HG03521 (cell line): Measurements from ENCODE around the gene PLA2G4A.

Experiments
- ATAC-seq: cut with Tn5 transposase; IDR thresholded peaks from one replicate; pipeline ENCODE4 v1.9.1; 2021; ENCODE audit warnings: mild to moderate bottlenecking, moderate library complexity; ENCODE audit not compliant: unreplicated experiment

The PLA2G4A gene

DNA sequence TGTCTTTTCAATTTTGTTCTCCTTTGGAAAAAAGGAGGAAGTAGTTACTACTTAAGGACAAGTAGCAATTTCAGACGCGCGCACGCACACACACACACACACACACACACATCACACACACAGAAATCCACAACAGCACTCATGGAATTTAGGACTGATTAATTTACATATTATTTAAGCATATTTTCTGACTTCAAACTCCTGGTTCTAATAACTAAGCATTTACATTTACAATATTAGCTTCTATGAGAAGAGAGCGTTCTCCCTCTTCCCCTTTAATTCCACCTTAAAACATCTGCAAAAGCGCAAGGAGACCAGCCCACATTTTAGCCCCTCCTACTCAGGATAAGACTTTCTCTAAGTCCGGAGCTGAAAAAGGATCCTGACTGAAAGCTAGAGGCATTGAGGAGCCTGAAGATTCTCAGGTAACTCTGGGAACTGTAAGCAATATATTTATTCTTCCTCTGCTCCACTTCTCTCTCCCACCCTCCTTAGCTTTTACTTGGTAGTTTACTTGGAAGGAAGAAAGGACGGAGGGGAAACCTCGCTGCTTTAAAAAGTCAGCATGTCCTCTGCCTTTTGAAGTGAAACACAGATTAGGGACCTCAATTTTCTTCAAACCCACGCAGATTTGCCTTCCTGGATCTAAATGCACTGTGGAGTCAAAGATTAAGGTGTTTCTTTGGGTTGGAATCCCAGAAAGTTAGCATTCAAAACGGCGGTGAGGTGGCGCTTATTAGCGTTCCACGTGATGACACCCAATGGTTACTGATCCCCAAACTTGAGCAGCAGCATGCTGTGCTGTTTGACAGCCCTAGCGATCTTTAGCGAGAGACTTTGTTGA is at the start of gene PLA2G4A:
TSS of gene PLA2G4A (plus strand) at position 339 of the 844 bp plus-strand sequence. CDS start 25,406 bp downstream, outside the sequence.
- ATAC-seq, result peak; percentile 85

- ATAC-seq, result no peak
These were observed 48.7 kb upstream of the PLA2G4A start for GRCh38 chr1:186780076-186780475.

DNA sequence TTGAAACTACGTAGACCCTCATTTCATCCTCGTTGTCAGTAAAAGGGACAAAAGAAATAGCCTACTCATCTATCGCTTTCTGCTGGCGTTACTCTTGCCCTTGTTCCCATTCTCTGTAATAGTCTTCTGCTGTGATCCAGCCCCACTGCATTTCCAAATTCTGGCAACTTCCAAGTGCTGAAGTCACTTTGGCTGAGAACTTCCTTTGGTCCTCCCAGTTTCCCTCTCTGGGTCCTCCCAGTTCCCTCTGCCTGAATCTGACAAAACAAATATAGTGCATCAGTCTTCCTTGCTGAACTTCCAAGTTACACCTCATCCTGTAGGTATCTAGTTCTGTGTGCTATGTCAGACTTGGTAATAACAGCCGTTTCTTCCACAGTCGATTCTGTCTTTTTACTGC is 47.0 kb upstream of the PLA2G4A start:
- ATAC-seq, result no peak

DNA sequence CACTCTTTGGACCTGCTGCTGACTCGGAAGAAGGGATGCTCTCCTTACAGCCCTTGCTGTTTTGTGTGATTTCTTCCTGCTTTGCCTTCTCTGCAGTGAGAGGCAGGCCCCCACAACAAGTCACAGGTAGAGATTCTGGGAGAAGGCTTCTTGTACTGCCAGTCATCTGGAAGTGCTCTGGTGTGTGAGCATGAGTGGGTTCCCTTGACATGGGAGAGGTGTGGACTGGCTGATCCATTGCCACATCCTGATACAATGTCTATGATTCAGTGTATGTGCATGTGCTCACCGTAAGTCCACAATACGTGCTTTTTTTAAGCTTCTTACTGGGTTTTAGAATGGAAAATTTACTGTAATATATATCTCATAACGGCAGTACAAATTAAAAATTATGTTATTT is 46.0 kb upstream of the PLA2G4A start:
- ATAC-seq, result no peak

DNA sequence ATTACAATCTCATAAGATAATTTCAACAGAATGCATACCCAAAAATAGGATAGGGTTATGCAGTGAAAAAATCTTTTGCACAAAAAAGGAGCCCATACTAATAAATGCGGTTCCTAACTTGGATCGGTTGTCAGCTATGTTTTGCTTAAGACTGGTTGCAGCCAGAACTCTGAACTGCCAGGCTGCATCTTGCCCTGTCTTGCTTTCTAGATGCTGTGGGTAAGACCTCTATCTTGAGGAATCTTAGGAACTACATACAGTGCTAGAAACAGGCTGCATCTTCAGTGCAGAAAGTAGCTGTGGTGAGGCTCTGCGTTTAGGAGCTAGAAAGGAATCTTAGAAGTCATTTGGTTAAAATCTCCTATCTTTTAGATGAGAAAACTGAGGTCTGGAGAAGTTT is 45.6 kb upstream of the PLA2G4A start:
- ATAC-seq, result no peak

DNA sequence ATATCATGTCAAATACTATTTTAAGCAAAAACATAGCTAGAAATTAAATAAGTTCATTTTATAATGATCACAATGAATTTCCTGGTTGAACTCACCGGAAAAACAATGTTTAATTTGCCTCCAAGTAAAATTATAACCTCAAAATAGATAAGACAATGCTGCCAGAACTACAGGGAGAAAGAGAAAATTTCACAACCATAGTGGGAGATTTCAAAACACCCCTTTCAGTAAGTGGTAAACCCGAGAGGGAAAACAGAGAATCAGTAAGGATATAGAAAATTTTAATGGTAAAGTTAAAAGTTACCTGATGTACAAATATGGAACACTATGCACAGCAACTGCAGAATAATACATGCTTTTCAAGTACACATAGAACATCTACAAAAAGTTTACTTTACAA is 43.2 kb upstream of the PLA2G4A start:
- ATAC-seq, result no peak

DNA sequence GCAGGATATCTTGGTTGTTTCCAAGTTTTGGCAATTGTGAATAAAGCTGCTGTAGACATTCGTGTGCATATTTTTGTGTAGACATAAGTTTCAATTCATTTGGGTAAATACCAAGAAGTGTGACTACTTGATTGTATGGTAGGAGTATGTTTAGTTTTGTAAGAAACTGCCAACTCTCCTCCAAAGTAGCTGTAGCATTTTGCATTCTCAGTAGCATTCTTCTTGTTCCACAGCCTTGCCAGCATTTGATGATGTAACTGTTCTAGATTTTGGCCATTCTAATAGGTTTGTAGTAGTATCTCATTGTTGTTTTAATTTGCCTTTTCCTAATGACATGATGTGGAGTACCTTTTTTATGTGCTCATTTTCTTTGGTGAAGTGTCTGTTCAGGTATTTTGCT is 38.6 kb upstream of the PLA2G4A start:
- no peak for ATAC-seq

DNA sequence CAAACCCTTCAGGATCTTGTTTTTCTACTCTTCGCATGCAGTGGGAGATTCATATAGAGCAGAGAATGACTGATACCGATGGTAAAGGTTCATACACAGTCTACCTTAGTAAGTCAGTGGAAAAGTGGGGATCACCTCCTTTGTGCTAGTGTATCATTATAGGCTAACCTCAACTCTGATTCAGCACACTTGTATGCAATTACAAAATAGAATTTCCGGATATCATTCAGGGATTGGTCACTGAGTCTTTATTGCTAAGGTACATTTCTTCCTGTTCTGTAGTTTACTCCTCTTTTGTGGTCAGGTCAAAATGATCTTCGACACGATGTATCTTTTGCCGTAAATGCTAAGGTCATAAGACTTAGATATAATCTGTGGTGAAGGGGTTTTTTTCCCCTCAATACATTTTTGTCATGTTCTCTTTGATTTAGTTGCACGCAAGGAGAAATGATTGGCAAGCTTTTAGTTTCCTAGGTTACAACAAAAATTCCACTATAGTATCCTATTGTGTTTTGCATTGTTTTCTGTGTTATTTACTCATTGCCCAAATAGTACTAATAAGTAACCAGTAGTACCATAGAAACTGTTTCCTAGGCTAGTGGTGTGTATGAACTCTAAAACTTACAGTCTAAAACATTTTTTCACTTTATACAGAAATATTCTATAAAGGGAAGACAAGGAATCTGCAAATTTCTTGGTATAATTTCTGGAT is 35.7 kb upstream of the PLA2G4A start:
- ATAC-seq, result no peak

GRCh38 chr1:186793582-186793927 is 35.2 kb upstream of the PLA2G4A start:
- ATAC-seq, result no peak

DNA sequence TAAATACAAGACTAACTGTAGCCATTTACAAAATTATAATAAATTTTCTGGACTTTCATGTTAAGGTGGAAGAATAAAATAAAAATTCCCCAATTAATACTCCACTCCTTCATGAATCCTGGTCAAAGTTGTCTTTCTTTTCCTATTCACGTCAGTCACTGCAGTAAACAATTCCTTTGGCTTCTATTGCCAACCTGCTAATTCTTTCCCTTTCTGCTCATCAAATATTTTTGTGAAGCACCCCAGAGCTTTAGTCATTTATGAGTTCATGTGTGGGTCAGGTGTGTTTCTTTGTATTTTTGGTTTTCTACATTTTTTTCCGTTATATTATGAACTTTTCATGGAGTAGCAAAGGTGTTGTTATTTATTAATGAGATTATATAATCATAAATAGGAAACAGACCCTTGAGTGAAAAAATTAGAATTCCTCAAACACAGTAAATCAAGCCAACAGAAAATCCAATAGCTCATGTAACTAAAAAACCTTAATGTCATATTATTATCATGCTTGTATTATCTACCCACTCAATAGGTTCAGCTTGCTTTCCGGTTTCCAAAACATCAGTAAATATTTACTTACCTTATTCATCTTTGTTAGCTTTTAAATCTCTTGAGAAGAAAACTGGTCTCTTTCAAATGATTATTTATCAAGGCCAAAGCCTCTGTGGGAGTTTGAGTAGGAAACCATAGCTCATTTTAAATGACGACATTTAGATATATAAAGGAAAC is 29.6 kb upstream of the PLA2G4A start:
- ATAC-seq, result no peak

DNA sequence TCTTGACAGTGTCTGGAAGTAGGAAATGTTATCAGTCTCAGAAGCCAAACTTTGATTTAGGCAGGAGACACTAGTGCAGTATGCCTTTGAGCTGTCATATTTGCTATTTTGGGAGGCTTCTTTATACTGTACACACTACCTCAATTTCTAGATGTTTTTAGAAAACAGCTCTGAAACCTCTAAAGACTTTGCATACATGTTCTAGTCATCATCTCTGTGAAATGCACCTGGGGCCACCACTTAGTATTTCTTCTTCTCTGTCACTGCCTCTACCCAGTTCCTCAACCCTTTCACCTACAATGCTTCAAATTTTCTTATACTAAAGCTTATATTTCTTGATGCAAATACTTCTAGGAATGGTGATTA is 29.1 kb upstream of the PLA2G4A start:
- peak; percentile 95 for ATAC-seq

DNA sequence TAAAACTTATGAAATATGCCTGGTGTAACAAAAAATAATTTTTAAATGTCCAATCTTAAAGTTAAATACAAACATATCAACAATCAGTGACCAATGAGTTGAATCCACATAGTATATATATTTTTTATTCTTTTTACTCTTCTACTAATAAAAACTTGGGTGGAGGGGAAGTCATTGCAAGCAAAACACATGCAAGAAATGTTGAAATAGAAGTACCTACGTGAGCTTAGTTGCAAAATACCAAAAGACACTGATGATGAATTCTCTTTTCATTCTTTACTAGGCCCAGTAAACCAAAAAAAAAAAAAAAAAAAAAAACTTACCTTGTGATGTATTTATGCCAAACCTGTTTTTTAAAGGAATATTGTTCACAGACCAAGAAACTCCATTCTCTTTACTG is 26.4 kb upstream of the PLA2G4A start:
- no peak for ATAC-seq

DNA sequence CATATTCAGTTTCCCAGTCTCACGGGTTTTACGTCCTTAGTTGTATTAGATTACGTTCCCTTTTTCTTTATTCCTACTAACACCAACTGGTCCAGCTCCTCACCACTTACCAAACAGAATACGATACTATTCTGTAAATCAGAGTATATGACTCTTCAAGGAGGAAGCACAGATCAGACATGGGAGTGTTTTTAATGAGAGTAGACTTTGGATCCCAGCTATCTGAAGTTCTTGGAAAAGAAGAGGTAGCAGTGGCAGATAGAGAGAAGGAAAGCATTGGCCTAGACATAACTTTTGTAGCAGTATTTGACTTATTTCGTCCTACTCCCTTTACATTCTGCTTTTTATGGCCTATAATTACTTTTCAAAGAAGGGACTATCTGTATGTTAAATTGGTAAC is 24.1 kb upstream of the PLA2G4A start:
- ATAC-seq, result no peak

DNA sequence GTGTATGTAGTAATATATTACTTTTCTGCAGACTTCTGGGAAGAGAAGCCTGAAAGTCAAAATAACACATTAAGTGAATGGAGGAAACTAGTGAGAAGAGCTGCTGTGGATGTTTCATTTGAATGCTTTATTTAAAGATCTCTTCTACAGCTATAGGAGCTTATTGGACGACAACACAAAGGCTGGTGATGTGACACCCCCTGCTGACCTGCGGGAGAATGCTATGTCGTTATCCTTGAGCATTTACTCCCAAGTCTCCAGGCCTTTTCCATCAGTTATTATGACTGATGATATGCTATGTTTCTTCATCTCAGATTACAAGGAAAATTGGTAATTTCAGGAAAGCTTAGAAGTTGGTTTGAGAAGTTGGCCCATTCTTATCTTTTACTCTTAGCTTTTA is 22.3 kb upstream of the PLA2G4A start:
- ATAC-seq, result no peak

DNA sequence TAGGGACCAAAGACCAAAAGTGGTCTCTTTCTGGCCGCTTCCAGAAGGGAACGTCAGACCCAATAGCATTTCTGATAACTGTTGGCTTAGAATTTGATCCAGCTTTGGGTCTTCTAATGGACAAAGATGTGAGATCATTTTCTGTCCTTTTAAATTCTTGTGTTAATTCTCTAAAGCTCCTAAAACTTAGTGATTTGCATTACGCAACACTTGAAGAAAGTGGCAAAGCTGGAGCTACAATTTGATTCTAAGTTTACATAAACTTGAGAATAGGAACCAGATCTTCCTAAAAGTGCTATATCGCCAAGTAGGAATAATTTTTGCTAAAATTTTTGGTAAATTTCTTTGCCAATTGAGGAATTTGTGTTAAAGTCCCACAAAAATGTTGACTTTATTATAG is 21.6 kb upstream of the PLA2G4A start:
- no peak for ATAC-seq

GRCh38 chr1:186811892-186812291 is 16.9 kb upstream of the PLA2G4A start:
- no peak for ATAC-seq

DNA sequence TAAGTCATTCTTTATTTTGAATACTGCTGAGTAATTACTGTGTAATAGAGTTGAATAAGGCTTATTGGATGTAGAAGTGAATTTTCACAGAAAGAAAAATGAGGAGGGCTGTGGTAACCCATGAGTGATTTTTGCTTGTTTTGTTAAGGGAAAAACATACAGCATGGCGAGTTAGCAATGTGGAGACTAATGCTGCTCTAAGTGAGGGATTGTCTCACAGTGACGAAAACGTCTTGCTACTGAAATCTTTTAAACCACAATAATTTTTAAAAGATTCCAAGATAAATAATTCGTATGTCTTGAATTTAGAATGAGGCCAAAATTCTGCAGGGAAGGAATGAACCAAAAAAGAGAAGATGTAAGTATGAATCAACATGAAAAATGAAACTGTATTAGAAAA is 16.2 kb upstream of the PLA2G4A start:
- no peak for ATAC-seq

DNA sequence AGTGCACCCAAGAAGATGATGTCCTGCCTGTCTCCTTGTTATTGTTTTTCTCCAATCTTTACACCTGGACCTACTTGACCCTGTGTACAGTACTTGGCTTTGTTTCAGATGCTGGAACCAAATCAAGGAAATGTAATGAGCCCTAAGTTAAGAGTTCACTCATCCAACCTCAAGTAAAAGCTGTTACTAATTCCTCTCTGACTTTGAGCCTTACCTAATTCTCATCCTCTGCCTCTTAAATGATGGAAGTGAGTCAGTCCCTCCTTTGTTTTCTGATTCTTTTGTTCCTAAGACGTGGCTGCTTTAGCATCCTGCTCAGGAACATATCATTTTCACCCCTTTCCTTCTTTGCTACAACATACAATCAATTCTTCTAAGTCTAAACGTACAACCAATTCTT is 15.3 kb upstream of the PLA2G4A start:
- ATAC-seq, result no peak

- ATAC-seq, result peak; percentile 80
These were observed 9.6 kb upstream of the PLA2G4A start for GRCh38 chr1:186819126-186819525.

GRCh38 chr1:186819563-186819962 is 9.2 kb upstream of the PLA2G4A start:
- ATAC-seq, result no peak

DNA sequence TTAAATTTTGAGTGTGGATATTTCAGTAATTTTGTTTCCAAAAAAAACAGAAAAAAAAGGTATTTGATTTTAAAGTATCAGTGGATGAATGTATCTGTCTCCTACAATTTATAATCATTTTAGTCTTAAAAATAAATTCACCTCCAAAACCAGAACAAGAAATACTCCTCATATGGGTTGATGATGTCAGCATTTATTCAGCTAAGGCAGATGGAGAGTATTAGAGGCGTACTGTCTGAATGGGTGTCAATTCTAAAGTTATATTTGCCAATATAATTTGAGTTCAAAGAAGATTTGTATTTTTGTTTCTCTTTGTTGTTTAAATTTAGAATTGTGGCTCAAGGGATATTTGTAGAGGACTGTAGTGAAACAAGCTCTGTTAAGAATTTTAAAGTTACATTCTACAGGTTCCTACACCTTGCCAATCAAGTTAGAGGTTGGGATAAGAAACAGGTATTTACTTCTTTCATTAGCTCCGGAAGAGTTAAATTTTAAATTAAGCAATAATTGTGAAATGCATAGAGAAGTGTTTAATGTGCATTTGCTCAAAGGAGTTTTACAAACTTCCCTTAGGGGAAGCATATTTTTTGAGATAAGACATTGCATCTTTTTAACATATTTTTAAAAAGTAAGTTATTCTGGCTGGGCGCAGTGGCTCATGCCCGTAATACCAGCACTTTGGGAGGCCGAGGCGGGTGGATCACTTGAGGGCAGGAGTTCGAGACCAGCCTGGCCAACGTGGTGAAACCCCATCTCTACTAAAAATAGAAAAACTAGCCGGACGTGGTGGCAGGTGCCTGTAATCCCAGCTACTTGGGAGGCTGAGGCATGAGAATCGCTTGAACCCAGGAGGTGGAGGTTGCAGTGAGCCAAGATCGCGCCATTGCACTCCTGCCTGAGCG is 1.2 kb downstream of the PLA2G4A start:
- ATAC-seq, result no peak
